HFF-Myc (cell line): Measurements from ENCODE around the gene EXOSC6.
"Not testable (repeated sequence)": the region's sequence is repeated elsewhere in the genome, so short reads cannot be mapped to it uniquely, and the experiment has no call there.

Source experiments
- DNase-seq: peaks from one replicate; pipeline ENCODE4 v3.0.0-alpha.2; 2011; ENCODE audit warnings: low read depth; ENCODE audit errors: extremely low read depth
- H3K4me3 ChIP-seq: replicated peaks from 2 replicates; pipeline ENCODE4 v1.5.1; 2011; ENCODE audit warnings: low read depth, mild to moderate bottlenecking, control low read depth, low read length
- TF ChIP-seq, protein P1 (sequence below): IDR thresholded peaks from 2 replicates; pipeline ENCODE4 v1.5.1; 2012; ENCODE audit warnings: mild to moderate bottlenecking, low read depth, low read length, control low read depth; ENCODE audit errors: missing control alignments

EXOSC6 gene

DNA sequence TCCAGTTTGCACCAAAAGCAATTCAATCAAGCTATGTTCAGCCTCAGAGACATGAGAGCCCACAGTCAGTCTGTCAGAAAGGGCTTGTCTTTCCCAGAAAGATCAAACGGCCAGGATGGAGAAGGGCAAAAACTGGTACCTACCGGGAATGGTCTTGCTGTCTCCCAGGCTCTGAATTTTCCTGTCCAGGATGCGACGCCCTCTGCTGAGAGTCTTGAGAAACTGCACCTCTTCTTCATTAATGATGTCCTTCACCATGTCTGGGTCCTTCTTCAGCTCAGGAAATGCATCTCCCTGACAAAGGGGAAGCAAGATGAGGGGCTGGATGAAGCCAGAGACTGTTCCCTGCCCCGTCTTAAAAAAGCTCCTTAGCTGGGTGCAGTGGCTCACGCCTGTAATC is 15.8 kb upstream of the EXOSC6 start:
- TF ChIP-seq, protein P1, sequence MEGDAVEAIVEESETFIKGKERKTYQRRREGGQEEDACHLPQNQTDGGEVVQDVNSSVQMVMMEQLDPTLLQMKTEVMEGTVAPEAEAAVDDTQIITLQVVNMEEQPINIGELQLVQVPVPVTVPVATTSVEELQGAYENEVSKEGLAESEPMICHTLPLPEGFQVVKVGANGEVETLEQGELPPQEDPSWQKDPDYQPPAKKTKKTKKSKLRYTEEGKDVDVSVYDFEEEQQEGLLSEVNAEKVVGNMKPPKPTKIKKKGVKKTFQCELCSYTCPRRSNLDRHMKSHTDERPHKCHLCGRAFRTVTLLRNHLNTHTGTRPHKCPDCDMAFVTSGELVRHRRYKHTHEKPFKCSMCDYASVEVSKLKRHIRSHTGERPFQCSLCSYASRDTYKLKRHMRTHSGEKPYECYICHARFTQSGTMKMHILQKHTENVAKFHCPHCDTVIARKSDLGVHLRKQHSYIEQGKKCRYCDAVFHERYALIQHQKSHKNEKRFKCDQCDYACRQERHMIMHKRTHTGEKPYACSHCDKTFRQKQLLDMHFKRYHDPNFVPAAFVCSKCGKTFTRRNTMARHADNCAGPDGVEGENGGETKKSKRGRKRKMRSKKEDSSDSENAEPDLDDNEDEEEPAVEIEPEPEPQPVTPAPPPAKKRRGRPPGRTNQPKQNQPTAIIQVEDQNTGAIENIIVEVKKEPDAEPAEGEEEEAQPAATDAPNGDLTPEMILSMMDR, result peak; percentile 72
- no peak overlapping the region for H3K4me3 ChIP-seq
- DNase-seq, result peak; percentile 37

DNA sequence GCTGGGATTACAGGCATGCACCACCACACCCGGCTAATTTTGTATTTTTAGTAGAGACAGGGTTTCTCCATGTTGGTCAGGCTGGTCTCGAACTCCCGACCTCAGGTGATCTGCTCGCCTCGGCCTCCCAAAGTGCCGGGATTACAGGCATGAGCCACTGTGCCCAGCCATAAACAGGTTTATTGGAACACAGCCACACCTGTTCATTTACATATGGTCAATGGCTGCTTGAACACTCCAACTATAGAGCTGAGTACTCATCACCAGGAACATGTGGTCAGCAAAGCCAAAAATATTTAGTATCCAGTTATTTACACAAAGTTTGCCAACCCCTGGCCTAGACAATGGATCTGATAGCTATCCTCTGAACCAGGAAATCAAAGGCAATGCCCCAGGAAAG is 8.2 kb upstream of the EXOSC6 start:
- H3K4me3 ChIP-seq, DNase-seq: not testable (repeated sequence)

GRCh38 chr16:70258946-70259345 is 7.2 kb upstream of the EXOSC6 start:
- no peak for DNase-seq
- H3K4me3 ChIP-seq, result no peak overlapping the region
- TF ChIP-seq, protein P1, result no peak

GRCh38 chr16:70258065-70258464 is 6.3 kb upstream of the EXOSC6 start:
- DNase-seq, result no peak
- TF ChIP-seq, protein P1, result no peak
- no peak overlapping the region for H3K4me3 ChIP-seq

GRCh38 chr16:70257391-70257790 is 5.7 kb upstream of the EXOSC6 start:
- TF ChIP-seq, protein P1, result no peak
- DNase-seq, result no peak
- H3K4me3 ChIP-seq, result no peak overlapping the region

- no peak overlapping the region for H3K4me3 ChIP-seq
- TF ChIP-seq, protein P1, result no peak
- no peak for DNase-seq
Measured at GRCh38 chr16:70255574-70255973, 3.8 kb upstream of the EXOSC6 start.

DNA sequence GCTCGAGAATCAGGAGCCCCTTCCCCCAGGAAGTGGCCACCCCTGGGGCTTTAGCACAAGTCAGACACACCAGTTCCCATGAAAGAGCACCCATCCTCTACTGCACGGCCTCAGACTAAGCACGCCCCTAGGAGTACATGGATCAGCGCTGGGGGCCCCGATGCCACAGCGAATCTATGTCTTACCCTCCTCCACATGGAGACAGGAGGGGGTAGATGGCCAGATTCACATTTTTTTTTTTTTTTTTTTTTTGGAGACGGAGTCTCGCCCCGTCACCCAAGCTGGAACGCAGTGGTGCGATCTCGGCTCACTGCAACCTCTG is 3.2 kb upstream of the EXOSC6 start:
- TF ChIP-seq, protein P1, result no peak
- H3K4me3 ChIP-seq, result no peak overlapping the region
- DNase-seq, result no peak
